Measurements from ENCODE around the gene FAM210A. TPM values are rescaled to one million over a fixed set of nuclear protein-coding genes. Genes with fewer than 3 reads are reported as not detected.

FAM210A gene
- polyA plus RNA-seq, 1 experiment, result 9.9 TPM

- CTCF ChIA-PET, result interaction anchor here (0.6 to 2.0 kb wide), 7 partner anchors 24 to 471 kb away, joined by 3 to 7 read pairs (median 4); no protein-coding TSS in a partner anchor
These were observed 96.3 kb downstream of the FAM210A start for GRCh38 chr18:13629841-13630715.

GRCh38 chr18:13628211-13628610 is 98.1 kb downstream of the FAM210A start:
- no peak for TF ChIP-seq CTCF (IDR thresholded peaks at IDR 0.05; ENCODE audit: insufficient read depth, low read depth, low read length)
- CTCF ChIA-PET, result interaction anchor here (2.0 kb wide), 1 partner anchor 412 kb away, joined by 7 read pairs; no protein-coding TSS in a partner anchor

More at GRCh38 chr18:13629841-13630715, 96.3 kb downstream of the FAM210A start:
- H3K4me3 ChIP-seq (ENCODE audit: low read depth, low read length), result no peak overlapping the region
- H3K36me3 ChIP-seq (ENCODE audit: control insufficient read depth, insufficient read depth, low read length), result no peaks in the 10 kb centered on the region
- DNase-seq (ENCODE audit: low read depth), result no peak
- peak; percentile 68 for TF ChIP-seq CTCF (IDR thresholded peaks at IDR 0.05; ENCODE audit: insufficient read depth, low read depth, low read length)
- H3K27me3 ChIP-seq (ENCODE audit: control insufficient read depth, insufficient read depth, low read length), result no peaks in the 10 kb centered on the region; the same call in none of the 2 replicates
- POLR2A ChIA-PET, result no interaction called here

GRCh38 chr18:13627639-13628038 is 98.7 kb downstream of the FAM210A start:
- TF ChIP-seq CTCF (IDR thresholded peaks at IDR 0.05; ENCODE audit: insufficient read depth, low read depth, low read length), result no peak
- ChIA-PET CTCF (no interaction called here), POLR2A (no interaction called here)
- DNase-seq (ENCODE audit: low read depth), result no peak
- Histone ChIP-seq H3K36me3 (ENCODE audit: control insufficient read depth, insufficient read depth, low read length) (no peaks in the 10 kb centered on the region), H3K27me3 (ENCODE audit: control insufficient read depth, insufficient read depth, low read length) (no peaks in the 10 kb centered on the region; the same call in none of the 2 replicates), H3K4me3 (ENCODE audit: low read depth, low read length) (no peak overlapping the region)

More at GRCh38 chr18:13628211-13628610, 98.1 kb downstream of the FAM210A start:
- POLR2A ChIA-PET, result no interaction called here
- DNase-seq (ENCODE audit: low read depth), result no peak
- no peaks in the 10 kb centered on the region for H3K36me3 ChIP-seq (ENCODE audit: control insufficient read depth, insufficient read depth, low read length)
- no peak overlapping the region for H3K4me3 ChIP-seq (ENCODE audit: low read depth, low read length)
- H3K27me3 ChIP-seq (ENCODE audit: control insufficient read depth, insufficient read depth, low read length), result no peaks in the 10 kb centered on the region; the same call in none of the 2 replicates

- Histone ChIP-seq H3K4me3 (ENCODE audit: low read depth, low read length) (no peak overlapping the region), H3K27me3 (ENCODE audit: control insufficient read depth, insufficient read depth, low read length) (no peaks in the 10 kb centered on the region; the same call in none of the 2 replicates), H3K36me3 (ENCODE audit: control insufficient read depth, insufficient read depth, low read length) (no peaks in the 10 kb centered on the region)
- ChIA-PET POLR2A (no interaction called here), CTCF (interaction anchor here (0.6 to 1.1 kb wide), 2 partner anchors 10 to 76 kb away, joined by 3 read pairs; no protein-coding TSS in a partner anchor)
- no peak for DNase-seq (ENCODE audit: low read depth)
- TF ChIP-seq CTCF (IDR thresholded peaks at IDR 0.05; ENCODE audit: insufficient read depth, low read depth, low read length), result no peak
These were observed 99.8 kb downstream of the FAM210A start for GRCh38 chr18:13626544-13626908.

GRCh38 chr18:13625843-13626543 is 100.4 kb downstream of the FAM210A start:
- H3K27me3 ChIP-seq (ENCODE audit: control insufficient read depth, insufficient read depth, low read length), result no peaks in the 10 kb centered on the region; the same call in none of the 2 replicates
- no peaks in the 10 kb centered on the region for H3K36me3 ChIP-seq (ENCODE audit: control insufficient read depth, insufficient read depth, low read length)
- POLR2A ChIA-PET, result no interaction called here
- CTCF ChIA-PET, result interaction anchor here (0.6 to 1.1 kb wide), 2 partner anchors 10 to 77 kb away, joined by 3 read pairs; no protein-coding TSS in a partner anchor
- TF ChIP-seq CTCF (IDR thresholded peaks at IDR 0.05; ENCODE audit: insufficient read depth, low read depth, low read length), result no peak
- DNase-seq (ENCODE audit: low read depth), result no peak
- H3K4me3 ChIP-seq (ENCODE audit: low read depth, low read length), result no peak overlapping the region

Data from BJ (cell line).